Activated CD4-positive, alpha-beta T cell treated with anti-CD3 and anti-CD28 coated beads, Interleukin-2, Interleukin-4, amounts not matched to agents 100 ng/mL and 50 ng/mL, durations not matched to agents 16 hours and 8 hours (primary cell): Measurements from ENCODE around the gene CHD5.
A peak's percentile ranks its signal among the peaks of the same experiment; 100 is the strongest.

Experiments used
- DNase-seq: peaks from one replicate; pipeline ENCODE4 v3.0.0-alpha.2; 2020; ENCODE audit warnings: low spot score

Gene CHD5

GRCh38 chr1:6200188-6200809 lies 20.2 kb upstream of the CHD5 start:
- DNase-seq, result no peak

- DNase-seq, result peak; percentile 99
These were observed 19.4 kb upstream of the CHD5 start, which contains the start of gene RPL22 for GRCh38 chr1:6199298-6200187. RPL22 (minus strand) TSS chr1:6199595; CDS start chr1:6199573, 22 bp downstream.

- DNase-seq, result no peak
These were observed 18.7 kb upstream of the CHD5 start for GRCh38 chr1:6198646-6199297.

GRCh38 chr1:6197746-6198427 lies 17.8 kb upstream of the CHD5 start:
- no peak for DNase-seq

DNA sequence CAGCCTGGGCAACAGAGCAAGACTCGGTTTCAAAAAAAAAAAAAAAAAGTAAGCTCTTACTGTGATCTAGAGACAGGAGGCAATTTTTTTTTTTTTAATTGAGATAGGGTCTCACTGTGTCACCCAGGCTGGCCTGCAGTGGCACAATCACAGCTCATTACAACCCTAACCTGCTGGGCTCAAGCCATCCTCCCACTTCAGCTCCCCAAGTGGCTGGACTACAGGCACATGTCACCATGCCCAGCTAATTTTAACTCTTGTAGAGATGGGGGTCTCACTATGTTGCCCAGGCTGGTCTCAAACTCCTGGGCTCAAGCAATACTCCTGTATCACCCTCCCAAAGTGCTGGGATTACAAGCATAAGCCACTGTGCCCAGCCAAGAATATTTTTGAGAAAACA lies 11.8 kb upstream of the CHD5 start:
- DNase-seq, result no peak

DNA sequence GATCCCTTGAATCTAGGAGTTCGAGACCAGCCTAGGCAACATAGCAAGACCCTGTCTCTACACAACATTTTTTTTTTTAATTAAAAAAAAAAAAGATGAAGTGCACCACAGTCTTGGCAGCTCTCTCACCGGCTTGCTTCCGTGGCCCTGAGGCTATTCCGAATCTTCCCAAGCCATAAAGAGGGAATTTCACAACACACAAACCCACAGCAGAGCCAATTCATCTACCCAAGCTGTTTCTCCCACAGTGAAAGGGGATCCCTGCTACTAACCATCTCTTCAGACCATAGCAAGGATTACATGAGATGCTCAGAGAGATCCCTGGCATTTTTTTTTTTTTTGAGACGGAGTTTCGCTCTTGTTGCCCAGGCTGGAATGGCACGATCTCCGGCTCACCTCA lies 8.3 kb upstream of the CHD5 start:
- DNase-seq, result no peak

- DNase-seq, result no peak
These were observed 5.7 kb upstream of the CHD5 start for GRCh38 chr1:6185635-6186382.

GRCh38 chr1:6185151-6185550 lies 5.0 kb upstream of the CHD5 start:
- no peak for DNase-seq

GRCh38 chr1:6184083-6184783 lies 4.1 kb upstream of the CHD5 start:
- no peak for DNase-seq

DNA sequence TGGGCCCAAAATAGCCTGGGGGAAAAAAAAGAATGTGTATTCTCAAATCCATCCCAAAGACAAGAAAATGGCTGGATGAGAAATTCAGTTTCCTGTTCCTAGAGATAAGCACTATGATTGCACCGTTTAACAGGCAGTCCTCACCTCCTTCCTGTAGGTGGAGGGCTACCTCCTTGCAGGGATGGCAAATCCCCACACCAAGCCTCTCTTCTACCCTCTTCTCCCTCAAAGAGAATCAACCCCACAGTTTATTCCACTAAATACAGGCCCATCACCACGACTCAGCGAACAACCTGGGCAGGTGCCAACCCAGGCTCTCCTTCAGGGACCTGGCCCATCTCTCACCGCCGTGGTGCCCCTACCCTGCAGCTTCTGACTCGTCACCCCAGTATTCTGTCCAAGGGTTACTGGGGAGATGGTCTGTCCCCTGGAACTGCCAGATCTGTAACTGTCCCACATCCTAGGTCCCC lies 3.4 kb upstream of the CHD5 start:
- no peak for DNase-seq

DNA sequence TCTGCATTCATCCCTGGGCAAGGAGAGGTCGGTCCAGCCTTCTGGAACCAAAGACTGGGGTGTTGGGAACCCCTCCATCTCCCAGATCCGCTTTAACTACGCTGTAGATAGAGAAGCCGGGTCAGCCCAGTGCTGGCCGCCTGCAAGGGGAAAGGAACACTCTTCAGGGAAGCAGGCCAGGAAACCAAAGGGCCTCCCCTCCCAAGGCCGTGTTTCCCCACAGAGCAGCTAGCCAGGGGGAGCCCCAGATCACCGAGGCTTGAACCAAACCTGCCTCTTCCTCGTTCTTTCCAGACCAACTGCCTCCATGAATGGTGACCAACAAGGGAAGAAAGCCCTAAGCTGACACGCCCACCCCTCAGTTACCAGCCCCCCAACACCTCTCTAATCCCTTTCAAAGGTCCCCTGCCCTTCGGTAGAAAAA lies 1.2 kb upstream of the CHD5 start:
- DNase-seq, result no peak

- DNase-seq, result no peak
These were observed 688 bp upstream of the CHD5 start for GRCh38 chr1:6180707-6181311.

DNA sequence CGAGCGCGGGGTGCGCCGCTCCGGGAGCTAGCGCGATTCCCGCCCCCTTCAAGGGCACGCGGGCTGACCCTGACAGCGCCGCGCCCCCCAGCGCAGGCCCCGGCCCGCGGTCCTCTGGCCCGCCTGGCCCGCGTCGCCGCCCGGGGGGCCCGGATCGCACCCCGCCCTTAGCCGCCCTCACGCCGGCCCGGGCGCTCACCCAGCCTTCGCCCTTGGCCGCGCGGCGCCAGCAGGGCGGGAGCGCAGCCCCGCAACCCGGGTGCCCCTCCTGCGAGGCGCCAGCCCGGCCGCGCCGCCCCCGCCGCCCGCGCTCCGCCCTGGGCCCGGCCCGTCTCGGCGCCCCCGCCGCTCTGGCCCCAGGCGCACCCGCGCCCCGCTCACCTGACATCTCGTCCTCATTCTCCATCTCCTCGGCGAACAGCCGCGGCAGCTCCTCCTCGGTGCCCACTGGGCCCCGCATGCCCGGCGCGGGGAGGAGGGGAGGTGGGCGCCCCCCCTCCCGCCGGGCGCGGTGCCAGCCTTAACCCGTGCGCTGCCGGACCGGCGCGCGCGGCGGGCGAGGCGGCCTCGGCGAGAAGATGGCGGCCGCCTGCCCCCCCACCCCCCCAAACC lies 451 bp downstream of the CHD5 start:
- no peak for DNase-seq

DNA sequence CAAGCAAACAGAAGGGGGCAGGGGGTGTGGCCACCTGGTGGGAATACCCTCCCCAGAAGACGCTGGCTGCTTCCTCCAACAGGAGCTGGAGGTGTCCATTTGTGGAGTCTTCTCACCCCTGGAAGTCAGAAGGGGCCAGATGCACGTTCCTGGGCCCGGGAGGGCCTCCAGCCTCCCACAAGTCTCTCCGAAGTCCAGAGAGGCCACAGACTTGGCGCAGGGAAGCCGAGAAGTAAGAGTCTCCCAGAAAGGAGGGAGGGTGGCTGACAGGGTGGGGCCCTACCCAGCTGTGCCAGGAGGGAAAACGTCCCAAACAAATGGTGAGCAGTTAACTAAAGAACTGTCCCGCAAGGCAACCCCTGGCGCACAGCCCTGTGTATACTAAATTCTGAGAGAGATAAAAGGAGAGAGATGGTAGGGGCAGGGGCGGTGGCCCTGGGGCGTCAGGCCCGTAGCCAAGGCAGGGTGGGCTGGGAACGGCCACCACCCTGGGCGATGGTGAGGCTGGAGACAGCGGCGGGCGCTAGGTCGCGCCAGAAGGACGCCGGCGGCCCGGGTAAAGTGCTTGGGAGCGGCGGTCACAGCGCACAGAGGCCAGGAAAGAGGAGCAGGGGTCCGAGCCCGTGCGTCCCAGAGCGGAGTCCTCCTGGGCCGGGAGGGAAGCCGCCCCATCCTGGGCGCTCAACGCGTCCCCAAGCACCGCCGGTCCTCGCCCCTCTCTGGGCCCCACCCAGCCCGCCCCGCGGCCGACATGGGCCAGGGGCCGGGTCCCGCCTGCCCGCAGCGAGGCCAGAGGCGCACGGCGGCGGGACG lies 1.2 kb downstream of the CHD5 start:
- no peak for DNase-seq

DNA sequence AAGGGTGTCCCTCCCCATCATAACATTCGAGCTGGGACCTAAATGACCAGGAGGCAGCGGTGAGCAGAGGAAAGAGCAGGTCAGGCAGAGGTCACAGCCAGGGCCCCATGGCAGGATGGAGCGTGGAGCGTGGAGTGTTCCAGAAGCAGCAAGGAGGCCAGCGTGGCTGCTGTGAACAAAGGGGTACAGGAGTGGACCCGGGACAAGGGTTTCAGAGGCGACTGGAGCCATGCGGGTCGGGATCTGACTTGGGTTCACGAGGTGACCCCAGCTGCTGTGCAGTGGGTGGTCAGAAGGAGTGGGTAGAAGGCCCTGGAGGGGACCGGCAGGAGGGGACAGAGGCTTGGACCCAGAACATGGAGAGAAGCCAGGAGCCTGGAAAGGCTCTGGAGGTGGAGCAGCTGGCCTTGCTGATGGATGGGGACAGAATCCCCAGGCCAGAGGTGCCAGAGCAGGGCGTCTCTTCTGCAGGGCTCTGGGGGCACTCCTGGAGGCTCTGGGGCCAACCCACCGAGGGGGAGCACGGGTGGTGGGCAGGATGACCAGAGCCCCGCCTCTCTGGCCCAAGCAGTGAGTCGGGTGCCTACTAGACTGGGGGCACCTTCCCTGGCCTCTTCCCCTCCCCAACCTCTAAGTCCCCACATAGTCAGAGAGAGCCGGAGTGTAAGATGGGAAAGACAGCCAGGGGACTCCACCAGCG lies 2.3 kb downstream of the CHD5 start:
- DNase-seq, result no peak

DNA sequence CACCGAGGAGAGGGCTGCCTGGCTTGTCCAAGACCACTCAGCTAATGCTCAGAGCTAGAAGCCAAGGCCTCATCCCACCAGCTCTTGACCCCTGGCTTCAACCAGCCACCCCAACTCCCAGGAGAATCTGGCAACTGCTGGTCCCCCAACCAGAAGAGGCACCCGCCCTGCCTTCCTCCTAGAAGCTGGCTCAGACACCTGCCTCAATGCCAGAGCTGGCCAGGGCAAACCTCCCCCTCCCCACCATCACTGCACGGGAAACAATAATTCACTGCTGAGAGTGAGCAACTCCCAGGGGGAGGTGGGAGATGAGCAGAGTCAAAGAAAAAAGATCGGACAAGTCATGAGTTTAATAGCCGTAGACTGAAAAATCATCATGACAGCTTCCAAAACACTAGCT lies 3.3 kb downstream of the CHD5 start:
- DNase-seq, result no peak

- DNase-seq, result no peak
These were observed 4.7 kb downstream of the CHD5 start for GRCh38 chr1:6175411-6175828.

- DNase-seq, result no peak
These were observed 5.3 kb downstream of the CHD5 start for GRCh38 chr1:6174621-6175410.
